Measurements from ENCODE around the gene UCK1.
A peak's percentile ranks its signal among the peaks of the same experiment; 100 is the strongest.

The UCK1 gene

DNA sequence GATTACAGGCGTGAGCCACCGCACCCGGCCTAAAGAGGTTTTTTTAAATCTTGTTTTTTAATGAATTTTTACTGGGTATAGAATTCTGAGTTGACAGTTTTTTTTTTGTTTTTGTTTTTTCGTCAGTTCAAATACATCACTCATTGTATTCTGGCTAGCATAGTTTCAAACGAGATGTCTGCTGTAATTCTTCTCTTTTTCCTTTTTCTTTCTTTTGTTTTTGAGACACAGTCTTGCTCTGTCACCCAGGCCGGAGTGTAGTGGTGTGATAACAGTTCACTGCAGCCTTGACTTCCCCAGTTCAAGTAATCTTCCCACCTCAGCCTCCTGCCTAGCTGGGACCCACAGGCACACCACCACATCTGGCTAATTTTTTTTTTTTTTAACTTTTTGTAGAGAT is 12.1 kb upstream of the UCK1 start:
- no peak for TF ChIP-seq ZNF274 (IDR thresholded peaks at IDR 0.05; ENCODE audit: low read depth, low read length)

DNA sequence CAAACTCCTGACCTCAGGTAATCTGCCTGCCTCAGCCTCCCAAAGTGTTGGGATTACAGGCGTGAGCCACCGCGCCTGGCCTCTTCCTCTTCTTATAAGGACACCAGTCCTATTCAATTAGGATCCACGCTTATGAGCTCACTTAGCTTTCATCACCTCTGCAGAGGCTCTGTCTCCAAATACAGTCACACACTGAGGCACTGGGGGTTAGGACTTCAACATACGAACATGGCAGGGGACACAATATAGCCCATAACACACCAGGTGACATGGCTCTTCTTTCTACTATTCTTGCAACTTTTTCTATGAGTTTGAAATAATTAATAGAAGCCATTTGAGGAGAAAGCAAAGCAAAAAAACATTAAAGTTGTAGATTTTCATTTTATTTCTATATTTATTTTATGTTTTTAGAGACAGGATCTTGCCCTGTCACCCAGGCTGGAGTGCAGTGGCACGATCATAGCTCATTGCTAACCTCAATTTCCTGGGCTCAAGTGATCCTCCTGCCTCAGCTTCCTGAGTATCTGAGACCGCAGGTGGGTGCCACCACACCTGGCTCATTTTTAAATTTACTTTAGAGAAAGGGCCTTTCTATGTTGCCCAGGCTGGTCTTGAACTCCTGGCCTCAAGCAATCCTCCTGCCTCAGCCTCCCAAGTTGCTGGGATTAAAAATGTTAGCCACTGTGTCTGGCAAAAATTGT is 8.3 kb upstream of the UCK1 start:
- TF ChIP-seq ZNF274 (IDR thresholded peaks at IDR 0.05; ENCODE audit: low read depth, low read length), result no peak
- H3K4me3 ChIP-seq (ENCODE audit: low read length), result no peak overlapping the region

More for the DNA sequence above, 12.1 kb upstream of the UCK1 start:
- H3K4me3 ChIP-seq (ENCODE audit: low read length), result no peak overlapping the region

DNA sequence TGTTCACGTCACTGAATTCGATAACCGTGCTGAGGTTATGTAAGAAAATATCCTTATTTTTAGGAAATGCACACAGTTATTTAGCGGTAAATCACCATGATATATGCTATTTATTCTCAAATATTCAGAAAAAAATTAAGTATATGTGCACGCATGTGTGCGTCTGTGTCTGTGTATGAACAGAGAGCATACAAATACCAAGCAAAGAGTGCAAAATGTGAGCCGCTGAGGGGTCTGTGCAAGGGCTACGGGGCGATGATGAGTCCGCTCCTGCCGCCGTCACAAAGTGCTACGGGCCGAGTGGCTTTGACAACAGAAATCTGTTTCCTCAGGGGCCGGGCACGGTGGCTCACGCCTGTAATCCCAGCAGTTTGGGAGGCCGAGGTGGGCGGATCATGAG is 6.9 kb upstream of the UCK1 start:
- TF ChIP-seq ZNF274 (IDR thresholded peaks at IDR 0.05; ENCODE audit: low read depth, low read length), result no peak
- H3K4me3 ChIP-seq (ENCODE audit: low read length), result no peak overlapping the region

DNA sequence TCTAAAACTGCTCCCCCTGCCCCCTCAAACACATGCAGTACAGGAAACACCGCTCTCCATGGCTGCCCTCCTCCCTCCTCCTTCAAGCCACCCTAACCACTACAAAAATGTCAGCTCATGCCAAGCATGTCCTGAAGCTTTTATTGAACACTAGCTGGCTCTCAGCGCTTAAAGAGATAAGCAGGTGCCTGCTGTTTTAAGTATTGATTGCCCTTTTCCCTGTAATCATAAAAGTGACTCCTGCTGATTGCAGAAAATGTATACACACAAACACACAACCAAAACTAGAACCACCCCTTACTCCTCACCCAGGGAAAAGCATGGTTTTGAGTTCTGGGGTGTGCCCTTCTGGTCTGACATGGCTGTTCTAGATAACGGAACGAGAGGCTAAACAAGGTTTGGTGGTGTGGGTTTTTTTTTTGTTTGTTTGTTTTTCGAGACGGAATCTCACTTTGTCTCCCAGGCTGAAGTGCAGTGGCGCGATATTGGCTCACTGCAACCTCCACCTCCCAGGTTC is 3.7 kb upstream of the UCK1 start:
- no peak for TF ChIP-seq ZNF274 (IDR thresholded peaks at IDR 0.05; ENCODE audit: low read depth, low read length)
- no peak overlapping the region for H3K4me3 ChIP-seq (ENCODE audit: low read length)

DNA sequence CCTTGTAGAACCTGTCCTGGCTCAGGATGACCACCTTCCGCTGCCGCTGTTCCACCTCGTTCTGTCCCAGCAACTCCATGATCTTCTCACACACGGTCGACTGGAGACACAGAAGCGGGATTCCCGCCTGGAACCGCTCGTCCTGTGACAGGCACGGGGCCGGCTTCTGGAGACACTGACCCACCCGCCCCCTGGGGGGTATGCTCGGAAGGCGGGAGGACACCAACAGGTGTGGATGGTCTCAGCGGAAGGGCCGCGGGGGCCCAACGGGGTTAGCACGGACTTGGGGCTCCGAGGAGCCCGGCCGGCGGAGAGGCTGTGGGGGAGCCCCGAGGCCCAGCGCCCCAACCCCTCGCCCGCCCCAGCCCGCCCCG is 530 bp downstream of the UCK1 start:
- peak overlapping the region; percentile 79 for H3K4me3 ChIP-seq (ENCODE audit: low read length)
- no peak for TF ChIP-seq ZNF274 (IDR thresholded peaks at IDR 0.05; ENCODE audit: low read depth, low read length)

DNA sequence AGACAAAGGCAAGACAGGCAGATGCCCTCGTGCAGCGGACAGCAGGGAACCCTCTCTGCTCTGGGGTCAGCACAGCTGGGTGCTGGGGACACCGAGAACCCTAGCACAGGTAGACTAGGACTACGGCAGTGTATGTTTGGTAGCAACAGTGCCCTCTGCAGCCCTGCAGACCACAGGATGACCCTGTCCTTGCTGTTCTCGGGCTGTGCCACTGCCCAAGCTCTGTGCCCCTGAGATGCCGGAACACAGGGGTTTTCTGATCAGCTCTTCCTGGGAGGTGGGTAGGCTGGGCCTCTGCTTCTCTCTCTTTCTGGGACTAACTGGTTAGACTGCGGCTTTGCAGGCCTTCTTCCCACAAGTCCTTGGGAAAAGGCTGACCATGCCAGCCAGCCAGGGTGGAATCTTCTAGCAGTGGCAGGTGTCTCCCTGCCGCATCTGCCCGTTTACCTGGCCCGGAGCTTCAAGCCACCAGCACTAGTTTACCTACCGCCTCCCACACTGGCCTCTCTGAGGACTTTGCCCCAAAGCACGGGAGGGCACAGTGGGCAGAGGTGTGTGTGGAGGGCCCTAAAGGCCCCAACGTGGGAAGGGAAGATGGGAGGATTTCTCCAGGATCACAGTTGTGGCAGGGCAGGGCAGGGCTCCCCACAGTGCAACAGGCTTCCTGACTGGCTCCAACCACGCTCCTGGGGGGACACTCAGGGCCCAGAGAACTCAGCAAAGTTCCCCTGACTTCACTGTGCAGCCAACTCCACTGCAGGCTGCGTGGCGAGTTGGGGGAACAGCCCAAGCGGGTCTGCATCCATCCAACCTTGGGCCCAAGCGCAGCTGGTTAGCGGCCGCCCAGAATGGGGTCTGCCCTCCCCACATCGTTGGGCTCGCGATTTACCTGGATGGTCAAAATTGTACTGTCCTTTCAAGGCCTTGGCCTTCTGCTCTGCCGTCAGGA is 1.2 kb downstream of the UCK1 start:
- H3K4me3 ChIP-seq (ENCODE audit: low read length), result peak overlapping the region; percentile 79
- TF ChIP-seq ZNF274 (IDR thresholded peaks at IDR 0.05; ENCODE audit: low read depth, low read length), result no peak

DNA sequence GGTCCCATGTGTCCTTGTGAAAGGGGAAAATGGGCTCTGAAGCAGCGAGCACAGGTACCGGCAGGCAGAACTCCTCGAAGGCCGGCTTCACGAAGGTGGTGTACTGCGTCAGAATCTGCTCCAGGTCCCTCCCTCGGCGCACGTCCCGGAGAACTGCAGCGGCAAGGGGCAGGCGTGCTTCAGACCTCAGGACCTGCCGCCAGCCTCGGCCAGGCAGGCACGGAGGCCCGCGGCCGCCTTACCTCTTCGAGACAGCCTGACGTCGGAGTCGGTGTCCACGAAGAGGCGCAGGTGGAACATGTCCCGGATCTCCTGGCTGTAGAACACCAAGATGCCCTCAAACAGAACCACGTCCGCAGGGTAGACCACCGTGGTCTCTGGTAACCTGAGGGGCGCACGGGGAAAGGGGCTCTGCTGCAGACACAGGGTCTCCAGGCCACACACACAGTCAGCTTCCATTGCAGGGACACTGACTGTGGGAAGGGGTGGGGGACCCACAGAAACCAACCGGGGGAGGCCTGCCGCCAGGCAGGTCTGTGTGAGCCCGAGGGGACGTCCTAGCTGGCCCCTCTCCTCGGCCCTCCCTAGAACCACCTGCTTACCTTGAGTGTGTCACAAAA is 2.1 kb downstream of the UCK1 start:
- H3K4me3 ChIP-seq (ENCODE audit: low read length), result no peak overlapping the region
- TF ChIP-seq ZNF274 (IDR thresholded peaks at IDR 0.05; ENCODE audit: low read depth, low read length), result no peak

DNA sequence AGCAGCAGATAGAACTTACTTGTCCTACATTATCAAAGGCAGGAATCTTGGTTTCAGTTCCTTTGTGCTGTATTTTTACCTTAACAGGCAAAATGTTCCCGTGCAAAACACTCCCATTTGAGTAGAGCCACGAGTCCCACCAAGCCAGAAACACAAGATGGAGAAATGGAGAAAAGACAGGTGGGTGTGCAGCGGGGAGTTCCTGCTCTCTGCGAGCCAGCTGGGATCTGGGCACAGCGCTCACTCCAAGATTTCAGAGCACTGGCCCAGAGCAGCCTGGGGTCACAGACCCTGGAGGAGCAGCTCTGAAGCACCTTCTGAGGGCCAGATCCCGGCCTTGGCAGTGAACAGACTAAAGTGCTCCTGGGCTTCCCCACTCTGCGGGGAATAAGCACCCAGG is 2.9 kb downstream of the UCK1 start:
- TF ChIP-seq ZNF274 (IDR thresholded peaks at IDR 0.05; ENCODE audit: low read depth, low read length), result no peak
- no peak overlapping the region for H3K4me3 ChIP-seq (ENCODE audit: low read length)

DNA sequence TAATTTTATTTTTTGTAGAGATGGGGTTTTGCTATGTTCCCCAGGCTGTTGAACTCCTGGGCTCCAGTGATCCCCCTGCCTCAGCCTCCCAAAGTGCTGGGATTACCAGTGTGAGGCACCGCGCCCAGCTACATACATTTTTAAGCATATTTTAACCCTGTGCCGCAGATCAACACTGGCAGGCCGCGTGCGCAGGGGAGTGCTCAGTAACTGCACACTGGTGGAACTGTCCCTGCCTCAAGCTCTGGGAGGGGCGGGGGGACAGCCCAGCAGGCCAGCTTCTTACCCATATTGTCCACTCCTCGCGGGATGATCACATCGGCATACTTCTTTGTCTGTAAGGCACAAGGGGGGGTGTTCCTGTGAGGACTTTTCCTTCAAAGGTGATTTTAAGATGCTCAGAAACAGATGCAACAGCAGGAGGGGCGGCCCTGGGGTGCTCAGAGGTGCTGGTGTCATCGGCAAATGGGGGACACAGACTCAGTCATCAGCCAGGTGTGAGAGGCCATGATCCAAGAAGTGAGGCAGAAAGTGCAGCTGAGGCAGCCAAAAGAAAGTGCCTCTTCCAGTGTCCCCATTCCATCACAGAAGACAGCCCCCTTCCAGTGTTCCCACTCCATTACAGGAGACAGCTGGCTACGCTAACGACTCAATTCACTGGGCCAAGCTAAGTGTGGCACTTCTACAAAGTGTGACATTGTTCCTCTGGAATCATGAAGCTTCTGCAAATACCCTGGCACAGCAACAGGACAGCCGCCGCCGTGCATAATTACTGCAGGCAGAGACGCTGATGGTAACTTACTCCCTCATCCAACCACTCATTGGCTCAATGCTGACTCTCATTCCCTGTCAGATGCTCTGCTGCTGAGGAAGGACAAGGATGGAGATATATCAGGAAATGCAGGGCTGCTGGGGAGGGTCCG is 5.2 kb downstream of the UCK1 start:
- no peak overlapping the region for H3K4me3 ChIP-seq (ENCODE audit: low read length)
- TF ChIP-seq ZNF274 (IDR thresholded peaks at IDR 0.05; ENCODE audit: low read depth, low read length), result no peak

DNA sequence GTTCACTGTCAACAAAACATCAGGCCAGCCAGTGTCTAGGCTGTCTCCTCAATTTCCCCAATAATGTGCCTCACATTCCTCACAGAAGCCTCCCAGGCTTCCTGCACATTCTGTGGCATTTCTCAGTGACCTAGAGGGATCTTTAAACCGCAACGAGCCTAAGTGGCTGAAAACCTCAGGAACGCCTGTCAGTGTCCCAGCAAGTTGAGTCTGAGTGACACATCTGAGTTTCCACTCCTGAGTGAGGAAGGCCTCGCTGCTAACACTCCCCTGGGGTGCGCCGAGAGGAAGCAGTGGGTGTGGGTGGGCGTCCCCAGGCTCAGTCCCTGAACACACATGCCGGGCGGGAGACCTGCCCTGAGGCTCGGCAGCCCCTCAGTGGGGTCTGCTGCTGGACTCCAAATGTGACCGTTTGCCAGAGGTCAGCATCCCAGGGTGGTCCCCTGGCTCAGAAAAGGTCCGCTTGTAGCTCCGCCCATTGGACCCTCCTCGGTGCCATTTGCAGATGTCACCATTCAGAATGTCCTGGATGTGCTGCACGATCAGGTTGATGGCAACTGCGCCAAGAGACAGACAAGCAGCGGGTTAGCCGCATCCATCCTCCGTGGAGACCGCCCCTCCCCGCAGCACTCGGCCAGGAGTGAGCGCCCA is 6.3 kb downstream of the UCK1 start:
- no peak overlapping the region for H3K4me3 ChIP-seq (ENCODE audit: low read length)
- no peak for TF ChIP-seq ZNF274 (IDR thresholded peaks at IDR 0.05; ENCODE audit: low read depth, low read length)

DNA sequence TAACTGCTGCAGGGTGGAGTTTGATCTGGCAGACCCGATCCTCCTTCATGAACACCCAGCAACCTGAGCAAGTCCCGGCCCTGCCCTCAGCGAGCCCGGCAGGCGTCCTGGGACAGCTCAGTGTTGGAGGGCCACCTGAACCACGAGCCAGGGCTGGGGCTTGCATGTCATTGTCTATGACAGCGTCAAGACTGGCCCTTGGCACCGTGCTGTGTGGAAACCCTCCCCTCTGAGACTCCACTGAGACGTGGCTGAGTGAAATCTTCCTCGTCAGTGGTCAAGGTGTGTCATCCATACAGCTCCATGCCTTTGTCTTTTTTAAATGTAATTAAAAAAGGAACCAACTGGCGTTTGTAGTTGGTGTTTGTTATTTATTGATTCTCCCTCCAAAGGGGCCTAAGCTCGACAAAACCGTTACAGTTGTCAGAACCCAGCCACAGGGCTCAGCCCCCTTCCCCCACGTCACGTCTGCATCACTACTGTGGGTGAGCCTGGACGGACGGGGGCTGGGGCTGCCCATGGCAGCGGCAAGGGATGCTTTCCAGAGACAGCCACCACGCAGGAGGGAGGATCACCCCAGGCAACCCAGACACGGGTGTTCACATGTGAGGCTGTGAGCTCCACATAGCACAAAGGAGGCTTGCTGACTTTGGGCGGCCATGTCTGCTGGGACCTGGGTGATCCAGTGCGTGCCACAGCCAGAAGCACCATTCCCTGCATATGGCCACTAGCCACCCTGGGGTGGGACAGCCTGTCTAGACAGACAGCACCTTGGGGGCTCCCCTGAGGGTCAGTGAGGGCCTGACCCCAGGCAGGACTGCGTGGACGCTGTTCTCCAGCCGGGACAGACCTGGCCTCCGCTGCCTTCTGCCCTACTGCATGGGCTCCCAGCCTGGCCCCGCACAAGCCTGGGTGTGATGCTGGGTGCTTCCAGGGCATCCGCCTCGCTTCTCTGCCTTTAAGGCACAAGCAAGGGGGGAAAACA is 7.3 kb downstream of the UCK1 start:
- H3K4me3 ChIP-seq (ENCODE audit: low read length), result no peak overlapping the region
- TF ChIP-seq ZNF274 (IDR thresholded peaks at IDR 0.05; ENCODE audit: low read depth, low read length), result no peak

DNA sequence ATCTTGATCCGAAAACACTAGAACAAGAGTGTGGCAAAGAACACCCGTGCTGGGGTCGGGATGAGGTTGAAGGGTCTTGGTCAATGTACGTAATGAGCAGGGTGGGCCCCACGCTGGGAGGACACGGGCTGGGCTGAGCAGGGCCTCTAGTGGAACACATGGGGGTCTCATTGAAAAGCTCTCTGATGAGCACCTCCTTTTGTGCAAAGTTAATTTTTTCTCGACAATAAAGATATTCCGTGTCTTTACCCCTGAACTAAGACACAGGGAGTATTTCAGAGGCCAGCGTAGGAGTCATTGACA is 8.0 kb downstream of the UCK1 start:
- no peak for TF ChIP-seq ZNF274 (IDR thresholded peaks at IDR 0.05; ENCODE audit: low read depth, low read length)
- no peak overlapping the region for H3K4me3 ChIP-seq (ENCODE audit: low read length)
